Measurements from ENCODE around the gene SCN2A.
A peak's percentile ranks its signal among the peaks of the same experiment; 100 is the strongest.

The SCN2A gene

DNA sequence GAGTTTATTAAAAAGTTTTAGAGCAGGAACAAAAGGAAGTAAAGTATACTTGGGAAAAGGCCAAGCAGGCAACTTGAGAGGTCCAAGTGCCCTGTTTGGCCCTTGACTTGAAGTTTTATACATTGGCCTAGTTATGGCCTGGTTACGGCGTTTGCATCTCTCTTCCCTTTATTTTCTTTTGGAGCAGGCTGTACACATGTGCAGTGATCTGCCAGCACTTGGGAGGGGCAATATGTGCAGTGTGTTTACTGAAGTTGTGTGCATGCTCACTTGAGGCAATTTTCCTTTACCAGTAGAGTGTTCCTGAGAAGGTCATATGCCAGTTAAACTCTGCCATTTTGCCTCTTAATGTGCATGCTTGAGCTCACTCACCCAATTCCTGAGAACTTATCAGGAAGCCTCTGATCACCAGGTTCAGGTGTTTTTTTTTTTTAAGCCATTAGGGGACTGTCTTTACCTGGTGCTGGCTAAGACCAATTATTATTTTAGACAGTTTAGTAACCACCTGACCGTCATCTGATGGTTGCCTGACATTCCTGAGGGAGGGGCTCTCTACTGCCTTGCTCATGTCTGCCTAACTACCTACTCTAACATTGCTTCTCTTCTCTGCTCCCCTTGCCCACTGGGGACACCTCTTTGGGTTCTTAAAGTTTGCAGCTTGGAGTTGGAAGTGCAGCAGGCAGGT, 48.0 kb downstream of the SCN2A start:
- no peak for DNase-seq (ENCODE audit: low read depth)
- H3K4me3 ChIP-seq (ENCODE audit: low read depth, low read length), result no peak overlapping the region
- TF ChIP-seq MYC (IDR thresholded peaks at IDR 0.05; ENCODE audit: low read depth, low read length) (no peak), POLR2A (IDR thresholded peaks at IDR 0.05; ENCODE audit: extremely low read depth, insufficient read length) (no peak)
- TF ChIP-seq, protein P1, sequence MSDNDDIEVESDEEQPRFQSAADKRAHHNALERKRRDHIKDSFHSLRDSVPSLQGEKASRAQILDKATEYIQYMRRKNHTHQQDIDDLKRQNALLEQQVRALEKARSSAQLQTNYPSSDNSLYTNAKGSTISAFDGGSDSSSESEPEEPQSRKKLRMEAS (IDR thresholded peaks at IDR 0.05; ENCODE audit: low read depth, low read length), result no peak
- TF ChIP-seq, protein P2, sequence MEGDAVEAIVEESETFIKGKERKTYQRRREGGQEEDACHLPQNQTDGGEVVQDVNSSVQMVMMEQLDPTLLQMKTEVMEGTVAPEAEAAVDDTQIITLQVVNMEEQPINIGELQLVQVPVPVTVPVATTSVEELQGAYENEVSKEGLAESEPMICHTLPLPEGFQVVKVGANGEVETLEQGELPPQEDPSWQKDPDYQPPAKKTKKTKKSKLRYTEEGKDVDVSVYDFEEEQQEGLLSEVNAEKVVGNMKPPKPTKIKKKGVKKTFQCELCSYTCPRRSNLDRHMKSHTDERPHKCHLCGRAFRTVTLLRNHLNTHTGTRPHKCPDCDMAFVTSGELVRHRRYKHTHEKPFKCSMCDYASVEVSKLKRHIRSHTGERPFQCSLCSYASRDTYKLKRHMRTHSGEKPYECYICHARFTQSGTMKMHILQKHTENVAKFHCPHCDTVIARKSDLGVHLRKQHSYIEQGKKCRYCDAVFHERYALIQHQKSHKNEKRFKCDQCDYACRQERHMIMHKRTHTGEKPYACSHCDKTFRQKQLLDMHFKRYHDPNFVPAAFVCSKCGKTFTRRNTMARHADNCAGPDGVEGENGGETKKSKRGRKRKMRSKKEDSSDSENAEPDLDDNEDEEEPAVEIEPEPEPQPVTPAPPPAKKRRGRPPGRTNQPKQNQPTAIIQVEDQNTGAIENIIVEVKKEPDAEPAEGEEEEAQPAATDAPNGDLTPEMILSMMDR (IDR thresholded peaks at IDR 0.05; ENCODE audit: low read depth, low read length), result no peak

DNA sequence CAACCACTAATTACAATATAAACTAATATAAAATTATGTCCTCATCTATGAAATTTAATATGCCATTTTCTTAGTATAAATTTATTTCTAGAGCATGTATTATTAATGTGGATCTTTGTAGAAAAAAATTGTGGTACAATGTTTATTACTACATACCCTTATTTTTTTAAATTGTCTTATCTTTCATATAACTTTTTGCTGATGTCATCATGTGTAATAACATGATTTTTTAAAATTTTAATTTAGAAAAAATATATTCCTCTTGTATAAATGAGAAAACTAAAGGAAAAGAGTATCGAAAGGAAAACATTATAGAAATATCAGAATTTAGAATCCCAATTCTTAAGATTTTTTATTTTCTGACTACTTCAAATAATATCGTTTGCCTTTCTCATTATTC, 49.9 kb downstream of the SCN2A start:
- no peak overlapping the region for H3K4me3 ChIP-seq (ENCODE audit: low read depth, low read length)
- DNase-seq (ENCODE audit: low read depth), result no peak
- TF ChIP-seq MYC (IDR thresholded peaks at IDR 0.05; ENCODE audit: low read depth, low read length) (no peak), POLR2A (IDR thresholded peaks at IDR 0.05; ENCODE audit: extremely low read depth, insufficient read length) (no peak)
- TF ChIP-seq, protein P2 (IDR thresholded peaks at IDR 0.05; ENCODE audit: low read depth, low read length), result no peak
- TF ChIP-seq, protein P1 (IDR thresholded peaks at IDR 0.05; ENCODE audit: low read depth, low read length), result no peak

DNA sequence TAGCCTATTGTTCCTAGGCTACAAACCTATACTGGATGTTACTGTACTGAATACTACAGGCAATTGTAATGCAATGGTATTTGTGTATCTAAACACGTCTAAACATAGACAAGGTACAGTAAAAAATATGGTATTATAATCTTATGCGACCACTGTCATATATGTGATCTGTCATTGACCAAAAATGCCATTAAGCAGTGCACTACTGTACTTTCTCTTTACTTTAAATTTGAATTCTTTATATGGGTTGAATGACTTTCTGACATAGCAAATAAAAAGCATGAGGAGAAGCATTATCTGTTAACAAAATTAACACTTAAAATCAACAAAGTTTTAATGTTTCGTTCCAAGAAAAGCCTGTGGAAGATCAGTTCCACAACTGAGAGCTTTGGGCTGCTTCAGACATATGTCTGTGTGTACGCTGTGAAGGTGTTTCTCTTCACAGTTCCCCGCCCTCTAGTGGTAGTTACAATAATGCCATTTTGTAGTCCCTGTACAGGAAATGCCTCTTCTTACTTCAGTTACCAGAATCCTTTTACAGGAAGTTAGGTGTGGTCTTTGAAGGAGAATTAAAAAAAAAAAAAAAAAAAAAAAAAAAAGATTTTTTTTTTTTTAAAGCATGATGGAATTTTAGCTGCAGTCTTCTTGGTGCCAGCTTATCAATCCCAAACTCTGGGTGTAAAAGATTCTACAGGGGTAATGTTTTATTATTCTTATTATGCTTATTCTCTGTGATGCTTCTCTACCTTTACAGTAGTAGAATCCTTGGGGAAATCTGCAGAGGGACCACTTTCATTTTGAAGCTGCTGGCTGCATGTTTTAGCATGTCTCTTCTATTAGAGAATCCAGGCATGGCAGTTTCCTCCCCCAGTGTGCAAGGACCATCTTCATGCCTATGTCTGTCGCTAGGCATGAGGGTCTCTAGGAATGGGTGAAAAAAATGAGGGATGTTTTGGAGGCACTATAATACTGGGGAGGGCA, 54.5 kb downstream of the SCN2A start:
- TF ChIP-seq, protein P1 (IDR thresholded peaks at IDR 0.05; ENCODE audit: low read depth, low read length), result no peak
- TF ChIP-seq, protein P2 (IDR thresholded peaks at IDR 0.05; ENCODE audit: low read depth, low read length), result peak; percentile 75
- no peak overlapping the region for H3K4me3 ChIP-seq (ENCODE audit: low read depth, low read length)
- peak; percentile 79 for DNase-seq (ENCODE audit: low read depth)

DNA sequence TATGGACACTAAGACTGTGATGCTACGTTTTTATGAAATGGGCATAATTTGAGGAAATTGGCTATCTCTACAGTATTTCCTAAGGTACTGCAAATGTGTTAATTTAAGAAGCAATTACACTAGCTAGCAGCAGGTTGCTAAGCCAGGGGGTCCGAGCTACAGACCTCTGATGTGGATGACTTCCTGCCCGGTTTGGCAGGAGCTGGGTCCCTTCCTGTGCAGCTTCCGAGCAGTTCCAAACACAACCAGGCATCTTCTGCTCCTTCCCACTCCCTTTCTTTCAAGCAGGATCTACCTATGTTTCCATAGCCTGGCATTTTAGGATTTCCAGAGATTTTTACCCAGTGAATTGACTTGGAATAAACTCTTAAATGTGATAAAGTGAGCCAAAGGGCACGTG, 55.7 kb downstream of the SCN2A start:
- no peak for TF ChIP-seq POLR2A (IDR thresholded peaks at IDR 0.05; ENCODE audit: extremely low read depth, insufficient read length)
- TF ChIP-seq, protein P2 (IDR thresholded peaks at IDR 0.05; ENCODE audit: low read depth, low read length), result no peak
- TF ChIP-seq, protein P1 (IDR thresholded peaks at IDR 0.05; ENCODE audit: low read depth, low read length), result no peak
- no peak for TF ChIP-seq MYC (IDR thresholded peaks at IDR 0.05; ENCODE audit: low read depth, low read length)
- H3K4me3 ChIP-seq (ENCODE audit: low read depth, low read length), result no peak overlapping the region
- no peak for DNase-seq (ENCODE audit: low read depth)

DNA sequence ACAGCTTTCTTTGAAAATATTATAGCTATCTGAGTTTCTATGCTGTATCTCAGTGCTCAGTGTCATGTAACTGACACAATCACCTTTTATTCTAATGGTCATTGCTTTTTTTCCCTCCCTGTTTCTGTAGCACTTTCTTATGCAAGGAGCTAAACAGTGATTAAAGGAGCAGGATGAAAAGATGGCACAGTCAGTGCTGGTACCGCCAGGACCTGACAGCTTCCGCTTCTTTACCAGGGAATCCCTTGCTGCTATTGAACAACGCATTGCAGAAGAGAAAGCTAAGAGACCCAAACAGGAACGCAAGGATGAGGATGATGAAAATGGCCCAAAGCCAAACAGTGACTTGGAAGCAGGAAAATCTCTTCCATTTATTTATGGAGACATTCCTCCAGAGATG, 56.4 kb downstream of the SCN2A start:
- TF ChIP-seq, protein P2 (IDR thresholded peaks at IDR 0.05; ENCODE audit: low read depth, low read length), result no peak
- TF ChIP-seq POLR2A (IDR thresholded peaks at IDR 0.05; ENCODE audit: extremely low read depth, insufficient read length) (no peak), MYC (IDR thresholded peaks at IDR 0.05; ENCODE audit: low read depth, low read length) (no peak)
- TF ChIP-seq, protein P1 (IDR thresholded peaks at IDR 0.05; ENCODE audit: low read depth, low read length), result no peak
- DNase-seq (ENCODE audit: low read depth), result no peak
- no peak overlapping the region for H3K4me3 ChIP-seq (ENCODE audit: low read depth, low read length)

Measured in NB4 (cell line).